ENCODE measurements around the gene RYR2.

The RYR2 gene

GRCh38 chr1:237608433-237608832 lies 566.4 kb downstream of the RYR2 start:
- POLR2A ChIA-PET (ENCODE audit: low non-redundant PET), result no interaction called here
- CTCF ChIA-PET, result no interaction called here
- H3K27ac ChIP-seq, result no peak overlapping the region
- no peak for TF ChIP-seq CTCF (conservative IDR thresholded peaks at IDR 0.05; ENCODE audit: low read depth)
- no peak for DNase-seq (ENCODE audit: low spot score)

GRCh38 chr1:237610157-237610556 lies 568.2 kb downstream of the RYR2 start:
- CTCF ChIA-PET, result no interaction called here
- TF ChIP-seq CTCF (conservative IDR thresholded peaks at IDR 0.05; ENCODE audit: low read depth), result no peak
- DNase-seq (ENCODE audit: low spot score), result no peak
- no peak overlapping the region for H3K27ac ChIP-seq
- POLR2A ChIA-PET (ENCODE audit: low non-redundant PET), result no interaction called here

GRCh38 chr1:237613984-237614383 lies 572.0 kb downstream of the RYR2 start:
- TF ChIP-seq CTCF (conservative IDR thresholded peaks at IDR 0.05; ENCODE audit: low read depth), result no peak
- POLR2A ChIA-PET (ENCODE audit: low non-redundant PET), result no interaction called here

GRCh38 chr1:237619553-237619952 lies 577.6 kb downstream of the RYR2 start:
- CTCF ChIA-PET, result no interaction called here
- H3K27ac ChIP-seq, result no peak overlapping the region
- no peak for TF ChIP-seq CTCF (conservative IDR thresholded peaks at IDR 0.05; ENCODE audit: low read depth)
- no peak for DNase-seq (ENCODE audit: low spot score)
- POLR2A ChIA-PET (ENCODE audit: low non-redundant PET), result no interaction called here

More at GRCh38 chr1:237613984-237614383, 572.0 kb downstream of the RYR2 start:
- no peak overlapping the region for H3K27ac ChIP-seq
- no peak for DNase-seq (ENCODE audit: low spot score)
- CTCF ChIA-PET, result interaction anchor here (0.6 kb wide), 1 partner anchor 1497 kb away, joined by 6 read pairs; no protein-coding TSS in a partner anchor

GRCh38 chr1:237634922-237635321 lies 592.9 kb downstream of the RYR2 start:
- no peak for TF ChIP-seq CTCF (conservative IDR thresholded peaks at IDR 0.05; ENCODE audit: low read depth)
- no peak overlapping the region for H3K27ac ChIP-seq
- CTCF ChIA-PET, result no interaction called here
- POLR2A ChIA-PET (ENCODE audit: low non-redundant PET), result no interaction called here
- DNase-seq (ENCODE audit: low spot score), result no peak

GRCh38 chr1:237638555-237638954 lies 596.6 kb downstream of the RYR2 start:
- H3K27ac ChIP-seq, result no peak overlapping the region
- no peak for TF ChIP-seq CTCF (conservative IDR thresholded peaks at IDR 0.05; ENCODE audit: low read depth)
- no peak for DNase-seq (ENCODE audit: low spot score)
- ChIA-PET POLR2A (ENCODE audit: low non-redundant PET) (no interaction called here), CTCF (no interaction called here)
